ENCODE data around the gene FAT1.

FAT1 gene

GRCh38 chr4:186541801-186542200 lies 181.9 kb downstream of the FAT1 start:
- FAIRE-seq (no peak), DNase-seq (ENCODE audit: insufficient read length) (no peak)
- TF ChIP-seq POLR2AphosphoS5 (IDR thresholded peaks at IDR 0.05; ENCODE audit: low read depth, low read length) (no peak), TAF1 (IDR thresholded peaks at IDR 0.05; ENCODE audit: borderline replicate concordance, low read depth, low read length) (no peak), POLR2A (IDR thresholded peaks at IDR 0.05; ENCODE audit: low read depth, low read length) (no peak)

DNA sequence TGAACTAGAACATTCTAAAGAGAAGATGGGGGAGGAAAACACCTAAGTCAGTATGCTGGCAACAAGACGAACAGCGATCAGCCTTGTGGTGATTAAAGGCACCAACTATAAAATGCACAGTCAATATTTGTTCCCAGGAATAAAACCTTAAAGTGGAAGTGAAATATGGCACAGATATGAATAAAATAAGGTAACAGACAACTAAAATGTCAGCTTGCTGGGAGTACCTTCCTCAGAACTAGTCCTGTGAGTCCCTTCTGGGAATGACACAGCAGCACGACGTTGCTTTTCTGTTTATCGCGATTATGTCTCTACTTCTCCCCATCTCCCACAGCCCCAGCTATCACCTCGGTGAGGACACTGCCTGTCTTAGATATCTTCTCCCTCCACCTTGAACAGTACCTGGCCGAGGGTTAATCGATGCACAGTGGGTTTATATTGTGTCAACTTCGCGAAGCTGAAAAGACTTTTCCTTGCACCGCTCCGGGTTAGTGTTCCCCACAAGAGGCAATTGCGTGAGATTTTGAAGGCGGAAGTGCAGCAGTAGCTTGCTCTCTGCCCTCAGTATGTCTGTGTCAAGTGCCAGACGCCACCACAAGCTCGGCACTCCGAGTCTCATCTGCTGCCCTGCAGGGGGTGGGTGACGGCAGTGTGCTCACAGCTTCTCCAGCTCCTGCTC lies 185.7 kb downstream of the FAT1 start:
- no peak for TF ChIP-seq TAF1 (IDR thresholded peaks at IDR 0.05; ENCODE audit: borderline replicate concordance, low read depth, low read length)
- DNase-seq (ENCODE audit: insufficient read length) (no peak), FAIRE-seq (no peak)
